Fibroblast of peridontal ligament (primary cell): ENCODE results near the gene PPT2.
A peak's percentile ranks its signal among the peaks of the same experiment; 100 is the strongest.

ENCODE experiments used
- DNase-seq: peaks from one replicate; pipeline ENCODE4 v3.0.0-alpha.2; 2010; ENCODE audit errors: extremely low read depth

The PPT2 gene

GRCh38 chr6:32151863-32152768, 1.8 kb upstream of the PPT2 start, which contains the start of gene PRRT1:
PRRT1 (minus strand) TSS chr6:32151939; CDS start chr6:32151827, 112 bp downstream.
- DNase-seq = peak; percentile 5

GRCh38 chr6:32152769-32153563, 975 bp upstream of the PPT2 start:
- DNase-seq = peak; percentile 40

GRCh38 chr6:32154514-32155161, 697 bp downstream of the PPT2 start:
- peak; percentile 64 for DNase-seq

- no peak for DNase-seq
Observed at GRCh38 chr6:32156891-32157290, 3.0 kb downstream of the PPT2 start.

GRCh38 chr6:32158052-32158451, 4.1 kb downstream of the PPT2 start:
- no peak for DNase-seq

GRCh38 chr6:32163559-32164258, 9.8 kb downstream of the PPT2 start:
- DNase-seq = no peak

GRCh38 chr6:32164295-32164694, 10.4 kb downstream of the PPT2 start, which contains the start of gene EGFL8:
EGFL8 (plus strand) TSS chr6:32164595; CDS start chr6:32166166, 1,571 bp downstream.
- DNase-seq = no peak

GRCh38 chr6:32166411-32167061, 12.6 kb downstream of the PPT2 start:
- DNase-seq = no peak

GRCh38 chr6:32167154-32167760, 13.3 kb downstream of the PPT2 start:
- DNase-seq = no peak

- no peak for DNase-seq
Observed at GRCh38 chr6:32167761-32168262, 13.9 kb downstream of the PPT2 start.

GRCh38 chr6:32168350-32168749, 14.4 kb downstream of the PPT2 start:
- no peak for DNase-seq

- no peak for DNase-seq
Observed at GRCh38 chr6:32168807-32169591, 15.1 kb downstream of the PPT2 start.

- DNase-seq = no peak
Observed at GRCh38 chr6:32170294-32170693, 16.4 kb downstream of the PPT2 start.

GRCh38 chr6:32171234-32171633, 17.3 kb downstream of the PPT2 start:
- no peak for DNase-seq

GRCh38 chr6:32173051-32173727, 19.2 kb downstream of the PPT2 start:
- no peak for DNase-seq

- no peak for DNase-seq
Observed at GRCh38 chr6:32174416-32174815, 20.5 kb downstream of the PPT2 start.

GRCh38 chr6:32175322-32175710, 21.4 kb downstream of the PPT2 start:
- no peak for DNase-seq

GRCh38 chr6:32175711-32176475, 22.0 kb downstream of the PPT2 start, which contains the start of gene AGPAT1:
AGPAT1 (minus strand) TSS chr6:32176084; CDS start chr6:32171496, 4,588 bp downstream.
- DNase-seq = peak; percentile 97
